ENCODE data around the gene STX16.
"Not testable (repeated sequence)": the region's sequence is repeated elsewhere in the genome, so short reads cannot be mapped to it uniquely, and the experiment has no call there.

STX16 gene

DNA sequence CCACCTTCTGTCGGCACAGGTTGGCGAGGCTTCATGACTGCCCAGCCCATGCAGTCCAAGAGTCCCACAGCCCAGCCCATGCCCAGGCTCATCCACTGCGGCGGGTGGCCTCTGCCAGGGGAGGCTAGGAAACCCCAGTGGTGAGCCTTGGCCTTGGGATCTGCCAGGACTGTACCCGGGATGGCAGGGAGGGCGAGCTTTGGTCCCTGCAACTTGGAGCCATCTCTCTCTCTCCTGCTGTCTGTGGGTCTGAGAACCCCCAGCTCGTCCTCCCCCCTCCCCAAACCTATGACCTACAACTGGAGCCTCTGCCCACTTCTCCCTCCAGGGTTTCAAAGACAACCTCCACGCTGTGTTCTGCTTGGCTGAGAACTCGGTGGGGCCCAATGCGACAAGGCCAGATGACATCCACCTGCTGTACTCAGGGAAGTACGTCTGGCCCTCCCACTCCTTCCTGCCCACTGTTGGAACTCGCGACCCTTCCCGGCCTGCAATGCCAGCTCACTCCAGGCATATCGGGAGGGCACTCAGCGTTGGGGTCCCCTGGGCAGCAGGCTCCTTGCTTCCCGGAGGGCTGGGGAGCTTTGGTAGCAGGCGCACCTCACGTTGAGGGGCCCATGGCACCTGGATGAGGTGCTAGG, 61.2 kb downstream of the STX16 start:
- no peak for DNase-seq

DNA sequence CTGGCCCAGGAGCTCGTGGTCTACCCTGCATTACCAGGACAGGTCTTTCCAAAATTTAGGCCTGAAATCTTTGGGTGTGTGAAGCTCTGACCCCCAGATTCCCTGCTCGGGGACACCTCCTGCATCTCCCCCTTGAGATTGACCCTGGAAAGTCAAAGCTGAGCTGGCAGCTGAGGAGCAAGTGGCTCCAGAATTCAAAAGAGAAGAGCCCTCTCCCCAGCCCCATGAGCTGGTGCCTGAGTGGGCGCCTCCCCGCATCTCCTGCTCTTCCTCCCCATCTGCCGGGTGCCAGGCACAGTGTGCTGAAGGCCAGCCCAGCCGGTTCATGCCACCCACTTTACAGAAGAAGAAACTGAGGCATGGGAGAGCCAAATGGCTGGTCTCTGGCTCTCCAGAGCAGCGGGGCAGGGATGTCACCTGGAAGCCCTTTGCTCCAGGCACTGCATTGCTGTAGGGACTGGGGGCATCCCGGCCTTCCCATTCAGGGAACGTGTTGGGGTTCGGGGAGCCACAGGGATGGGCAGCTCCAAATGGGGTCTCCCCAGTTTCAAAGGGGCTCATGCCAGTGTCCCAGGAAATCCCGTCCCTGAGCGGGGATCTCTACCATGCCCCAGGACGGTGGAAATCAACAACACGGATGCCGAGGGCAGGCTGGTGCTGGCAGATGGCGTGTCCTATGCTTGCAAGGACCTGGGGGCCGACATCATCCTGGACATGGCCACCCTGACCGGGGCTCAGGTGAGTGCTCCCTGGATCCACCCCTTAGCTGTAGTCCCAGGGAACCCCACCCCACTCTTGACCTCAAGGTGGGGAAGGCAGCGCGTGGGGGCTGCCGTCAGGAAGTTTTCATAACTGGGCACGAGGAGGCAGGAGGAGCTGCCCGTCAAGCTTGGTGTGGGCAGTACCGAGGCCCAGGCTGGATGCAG, 62.0 kb downstream of the STX16 start:
- DNase-seq = no peak

DNA sequence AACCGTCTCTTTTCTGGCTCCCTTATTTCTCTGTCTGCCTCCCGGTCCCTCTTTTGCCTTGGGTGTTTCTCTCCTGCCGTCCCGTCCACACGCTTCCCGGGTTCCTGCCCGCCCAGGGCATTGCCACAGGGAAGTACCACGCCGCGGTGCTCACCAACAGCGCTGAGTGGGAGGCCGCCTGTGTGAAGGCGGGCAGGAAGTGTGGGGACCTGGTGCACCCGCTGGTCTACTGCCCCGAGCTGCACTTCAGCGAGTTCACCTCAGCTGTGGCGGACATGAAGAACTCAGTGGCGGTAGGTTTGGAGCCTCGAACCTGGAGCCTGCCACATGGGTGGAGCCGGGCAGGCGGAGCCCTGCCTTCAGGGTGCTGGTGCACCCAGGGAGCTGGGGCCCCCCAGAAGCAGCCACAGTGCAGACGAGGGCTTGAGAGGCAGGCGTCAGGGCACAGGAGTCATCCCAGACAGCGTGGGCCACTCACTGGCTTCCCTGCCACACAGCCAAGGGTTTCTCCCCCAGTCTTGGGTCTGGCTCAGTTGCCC, 62.8 kb downstream of the STX16 start:
- DNase-seq = no peak

DNA sequence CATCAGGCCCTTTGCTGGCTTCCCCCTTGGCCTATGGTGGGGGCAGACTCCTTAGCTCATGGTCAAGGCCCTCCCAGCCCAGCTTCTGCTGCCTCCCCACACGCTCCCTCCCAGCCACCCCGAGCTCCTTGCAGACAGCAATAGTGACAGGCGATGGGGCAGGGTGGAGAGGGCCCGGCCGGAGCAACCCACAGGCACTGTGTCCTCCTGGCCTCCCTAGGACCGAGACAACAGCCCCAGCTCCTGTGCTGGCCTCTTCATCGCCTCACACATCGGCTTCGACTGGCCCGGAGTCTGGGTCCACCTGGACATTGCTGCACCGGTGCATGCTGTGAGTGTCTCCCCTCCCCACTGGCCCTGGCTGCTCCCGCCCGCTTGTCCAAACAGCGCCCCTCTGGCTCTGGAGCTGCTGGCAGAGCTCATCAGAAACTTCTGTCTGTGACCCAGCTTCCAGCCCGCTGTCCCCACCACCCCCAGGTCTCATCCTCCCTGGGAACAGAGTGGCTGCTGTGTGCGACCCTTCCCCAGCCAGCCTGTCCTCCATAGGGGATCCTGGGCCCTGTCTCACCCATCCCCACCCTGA, 63.3 kb downstream of the STX16 start:
- DNase-seq = no peak

DNA sequence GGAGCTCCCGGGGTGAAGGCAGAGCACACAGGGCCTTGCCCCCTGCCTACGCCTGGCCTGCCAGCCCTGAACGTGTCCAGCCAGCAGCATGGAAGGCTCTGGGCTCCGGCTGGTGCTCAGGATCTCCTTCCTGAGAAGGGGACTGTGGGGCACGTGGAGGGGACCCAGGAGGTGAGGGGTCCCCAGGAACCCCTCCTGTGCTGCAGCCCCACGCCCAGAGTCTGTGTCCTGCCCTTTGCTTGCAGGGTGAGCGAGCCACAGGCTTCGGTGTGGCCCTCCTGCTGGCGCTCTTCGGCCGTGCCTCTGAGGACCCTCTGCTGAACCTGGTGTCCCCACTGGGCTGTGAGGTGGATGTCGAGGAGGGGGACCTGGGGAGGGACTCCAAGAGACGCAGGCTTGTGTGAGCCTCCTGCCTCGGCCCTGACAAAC, 63.9 kb downstream of the STX16 start:
- DNase-seq = no peak

DNA sequence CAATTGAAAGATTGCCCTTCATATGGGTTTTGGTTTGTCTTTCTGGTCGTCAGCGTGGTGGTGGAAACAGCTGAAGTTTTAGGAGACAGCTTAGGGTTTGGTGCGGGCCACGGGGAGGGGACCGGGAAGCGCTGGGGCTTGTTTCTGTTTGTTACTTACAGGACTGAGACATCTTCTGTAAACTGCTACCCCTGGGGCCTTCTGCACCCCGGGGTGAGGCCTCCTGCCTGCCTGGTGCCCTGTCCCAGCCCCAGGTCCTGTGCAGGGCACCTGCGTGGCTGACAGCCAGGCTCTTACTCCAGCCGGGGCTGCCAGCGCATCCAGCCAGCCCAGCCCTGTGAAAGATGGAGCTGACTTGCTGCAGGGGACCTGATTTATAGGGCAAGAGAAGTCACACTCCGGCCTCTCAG, 64.3 kb downstream of the STX16 start:
- DNase-seq = no peak

DNA sequence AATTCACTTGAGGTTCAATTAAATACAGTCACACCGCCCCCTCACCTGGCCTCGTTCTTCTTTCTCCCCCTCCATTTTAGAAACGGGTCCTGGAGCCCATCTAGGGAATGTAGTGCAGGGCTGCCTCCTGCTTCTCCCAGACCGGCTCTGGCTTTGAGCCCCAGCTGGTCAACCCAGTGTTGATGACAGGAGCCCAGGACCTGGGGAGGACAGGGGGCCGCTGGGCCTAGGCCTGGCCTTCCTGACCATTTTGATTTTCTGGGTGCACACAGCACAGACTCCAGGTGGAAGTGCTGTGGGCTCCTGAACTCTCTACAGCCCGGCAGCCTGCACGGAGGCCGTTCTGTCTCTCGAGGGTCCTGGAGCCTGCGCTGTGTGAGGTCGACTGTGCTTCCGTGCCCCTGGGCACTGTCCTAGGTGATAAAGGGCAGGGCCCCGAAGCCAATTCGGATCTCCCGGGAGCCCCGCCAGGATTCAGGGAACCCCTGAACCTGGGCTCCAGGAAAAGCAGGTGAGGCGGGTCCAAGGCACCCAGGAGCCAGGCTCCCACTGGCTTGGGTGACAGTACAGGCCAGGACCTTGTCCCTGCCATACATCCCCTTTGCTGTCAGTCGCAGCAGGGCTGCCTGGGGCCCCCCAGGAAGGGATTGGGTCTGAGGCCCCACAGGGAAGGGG, 64.9 kb downstream of the STX16 start:
- DNase-seq = no peak

DNA sequence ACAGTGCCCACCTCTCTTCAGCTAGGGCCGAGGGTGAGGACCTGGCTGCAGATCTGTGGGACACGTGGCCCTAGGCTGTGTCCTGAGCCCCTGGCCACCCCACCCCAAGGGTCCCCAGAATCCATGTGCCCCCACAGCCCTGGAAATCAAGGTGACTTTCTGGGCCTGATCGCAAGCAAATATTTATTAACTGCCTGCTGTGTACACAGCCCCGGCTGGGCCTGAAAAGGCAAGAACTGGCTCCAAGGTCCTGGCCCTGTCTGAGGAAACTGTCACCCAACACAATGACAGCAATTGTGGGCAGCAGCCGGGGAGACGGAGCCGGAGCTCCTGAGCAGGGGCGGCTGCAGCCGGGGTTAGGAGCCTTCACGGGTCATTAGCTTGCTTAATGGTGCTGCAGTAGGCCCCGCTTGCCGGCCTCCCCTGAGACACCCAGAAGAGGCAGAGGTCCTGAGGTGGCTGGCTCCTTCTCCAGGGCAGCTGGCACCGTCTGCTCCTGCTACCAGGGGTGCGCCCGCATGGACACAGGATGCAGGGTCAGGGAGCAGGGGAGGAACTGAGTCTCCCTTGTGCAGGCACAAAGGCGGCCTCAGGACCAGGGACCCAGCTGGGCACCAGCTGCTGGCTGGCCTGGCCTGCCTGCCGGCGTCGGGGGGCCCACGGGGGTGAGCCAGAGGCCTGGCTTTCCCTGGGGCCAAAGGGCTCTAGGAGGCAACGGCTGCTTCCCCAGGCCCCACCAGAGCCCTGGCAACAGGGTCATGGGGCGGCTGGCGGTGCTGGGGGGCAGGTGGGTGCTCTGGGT, 65.6 kb downstream of the STX16 start:
- DNase-seq = no peak

DNA sequence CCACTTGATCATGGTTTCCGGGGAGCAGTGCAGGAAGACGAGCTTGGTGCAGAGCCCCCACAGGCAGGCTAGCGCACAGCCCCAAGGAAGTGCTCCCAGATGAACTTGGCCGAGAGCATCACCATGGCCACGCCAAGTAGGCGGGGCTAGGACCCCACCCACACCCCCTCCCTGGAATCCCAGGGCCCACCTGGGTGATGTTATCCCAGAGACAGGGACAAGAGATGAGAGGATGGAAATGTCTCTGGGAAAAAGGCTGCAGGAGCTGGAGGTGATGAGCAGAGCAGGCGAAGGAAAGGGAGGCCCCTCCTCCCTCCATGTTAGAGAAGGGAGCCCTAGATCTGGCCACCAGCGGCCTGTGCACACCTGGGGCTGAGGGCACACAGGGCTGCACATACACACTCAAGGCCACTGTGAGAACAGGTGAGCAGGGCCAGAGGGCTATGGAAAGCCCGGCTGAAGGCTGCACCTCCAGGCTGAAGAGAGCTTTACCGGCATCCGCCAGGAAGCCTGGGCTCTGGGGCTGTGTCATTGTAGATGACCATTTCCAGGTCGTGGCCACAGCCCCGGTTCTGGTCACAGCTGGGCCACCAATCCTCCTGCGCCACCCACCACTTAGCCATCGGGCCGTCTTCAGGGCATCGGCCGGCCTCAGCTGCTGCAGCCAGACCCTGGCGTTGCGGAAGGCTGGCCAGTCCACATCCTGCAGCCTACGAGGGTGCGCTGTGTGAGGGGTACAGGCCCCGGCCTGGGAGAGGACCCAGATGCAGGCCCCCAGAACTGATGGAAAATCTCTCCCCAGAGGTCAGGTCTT, 66.4 kb downstream of the STX16 start:
- DNase-seq = no peak

DNA sequence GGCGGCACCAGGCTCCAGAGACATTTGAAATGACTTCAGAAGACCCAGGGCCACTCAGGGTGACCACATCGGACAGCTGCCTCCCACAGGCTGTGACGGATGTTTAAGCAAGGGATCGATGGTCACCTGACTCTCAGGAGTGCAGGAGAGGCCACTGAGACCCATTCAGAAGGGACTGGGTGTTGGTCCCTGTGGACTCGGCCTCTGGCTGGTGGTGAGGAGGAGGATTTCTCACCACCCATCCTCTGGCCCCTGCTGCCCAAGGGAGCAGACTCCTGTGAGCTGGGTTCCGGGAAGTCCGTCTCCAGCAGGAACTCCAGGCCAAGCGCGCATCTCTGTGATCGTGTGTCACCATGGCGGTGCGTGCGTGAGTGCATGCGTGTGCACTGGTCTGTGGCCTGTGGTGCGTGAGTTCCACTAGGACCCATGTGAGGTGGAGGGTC, 67.1 kb downstream of the STX16 start:
- DNase-seq = no peak

DNA sequence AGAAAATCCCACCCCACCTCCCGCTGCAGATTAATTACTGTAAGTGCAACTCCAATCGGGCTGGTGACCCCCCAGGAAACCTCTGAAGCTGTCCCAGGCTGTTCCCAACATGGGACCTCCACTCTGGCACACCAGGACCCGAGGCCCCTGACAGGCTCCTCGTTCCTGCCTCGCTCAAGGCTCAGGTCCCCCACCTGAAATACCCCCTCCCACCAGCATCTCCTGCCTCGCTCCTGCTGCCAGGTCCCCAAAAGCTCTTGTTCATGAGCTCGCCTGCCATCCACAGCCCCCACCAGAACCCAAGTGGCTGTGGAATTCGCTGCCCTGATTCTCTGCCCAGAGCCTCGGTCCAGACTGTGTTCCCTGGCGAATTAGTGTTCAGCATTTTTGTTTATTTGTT, 67.6 kb downstream of the STX16 start:
- no peak for DNase-seq

DNA sequence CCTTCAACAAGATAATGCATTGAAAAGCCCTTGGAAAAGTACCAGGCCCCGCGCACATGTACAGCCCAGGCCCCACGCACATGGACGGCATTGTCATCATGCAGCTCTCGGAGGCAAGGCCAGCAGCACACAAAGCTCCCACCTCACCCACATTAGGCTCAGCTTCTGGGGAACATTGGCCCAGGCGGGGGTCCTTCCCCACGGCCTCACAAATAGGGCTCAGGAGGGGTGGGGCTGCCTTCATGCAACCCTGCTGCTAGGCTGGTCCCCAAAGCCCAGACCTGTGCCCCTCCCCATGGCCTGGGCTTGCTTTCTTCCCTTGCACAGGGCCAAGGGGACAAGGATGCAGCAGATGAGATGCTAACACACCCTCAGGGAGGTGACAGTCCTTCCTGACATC, 68.2 kb downstream of the STX16 start:
- DNase-seq = no peak

DNA sequence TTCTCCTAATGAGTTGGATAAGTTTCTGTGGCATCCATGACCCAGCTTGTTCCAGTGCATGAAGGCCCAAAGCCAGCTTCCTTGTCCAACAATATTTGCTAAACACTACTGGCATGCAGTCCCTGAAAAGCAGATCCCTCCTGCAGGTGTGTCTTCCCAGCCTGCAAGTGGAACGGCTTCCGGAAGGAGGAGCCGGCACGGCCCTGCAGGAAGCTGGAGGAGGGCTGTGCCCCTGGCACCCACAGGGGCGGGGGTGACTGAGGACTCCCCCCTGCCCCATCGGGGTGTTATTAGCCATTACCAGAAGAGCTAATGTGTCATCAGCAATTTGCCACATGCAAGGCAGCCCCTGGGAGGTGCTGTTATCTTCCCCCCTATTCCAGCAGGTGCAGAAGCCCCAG, 68.9 kb downstream of the STX16 start:
- DNase-seq = no peak

DNA sequence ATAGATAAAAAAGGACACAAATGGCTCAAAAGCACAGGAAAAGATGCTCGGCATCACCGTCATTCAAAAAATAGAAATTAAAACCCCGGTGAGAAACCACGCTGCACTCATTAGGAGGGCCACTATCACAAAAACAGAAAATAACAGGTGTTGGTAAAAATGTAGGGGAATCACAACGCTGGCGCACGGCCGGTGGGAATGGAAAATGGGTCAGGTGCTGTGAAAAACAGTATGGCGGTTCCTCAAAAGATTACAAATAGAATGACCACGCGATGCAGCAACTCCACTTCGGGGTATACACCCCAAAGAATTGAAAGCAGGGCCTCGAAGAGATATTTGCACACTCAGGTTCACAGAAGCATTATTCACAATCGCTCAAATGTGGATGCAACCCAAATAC, 69.8 kb downstream of the STX16 start:
- no peak for DNase-seq

DNA sequence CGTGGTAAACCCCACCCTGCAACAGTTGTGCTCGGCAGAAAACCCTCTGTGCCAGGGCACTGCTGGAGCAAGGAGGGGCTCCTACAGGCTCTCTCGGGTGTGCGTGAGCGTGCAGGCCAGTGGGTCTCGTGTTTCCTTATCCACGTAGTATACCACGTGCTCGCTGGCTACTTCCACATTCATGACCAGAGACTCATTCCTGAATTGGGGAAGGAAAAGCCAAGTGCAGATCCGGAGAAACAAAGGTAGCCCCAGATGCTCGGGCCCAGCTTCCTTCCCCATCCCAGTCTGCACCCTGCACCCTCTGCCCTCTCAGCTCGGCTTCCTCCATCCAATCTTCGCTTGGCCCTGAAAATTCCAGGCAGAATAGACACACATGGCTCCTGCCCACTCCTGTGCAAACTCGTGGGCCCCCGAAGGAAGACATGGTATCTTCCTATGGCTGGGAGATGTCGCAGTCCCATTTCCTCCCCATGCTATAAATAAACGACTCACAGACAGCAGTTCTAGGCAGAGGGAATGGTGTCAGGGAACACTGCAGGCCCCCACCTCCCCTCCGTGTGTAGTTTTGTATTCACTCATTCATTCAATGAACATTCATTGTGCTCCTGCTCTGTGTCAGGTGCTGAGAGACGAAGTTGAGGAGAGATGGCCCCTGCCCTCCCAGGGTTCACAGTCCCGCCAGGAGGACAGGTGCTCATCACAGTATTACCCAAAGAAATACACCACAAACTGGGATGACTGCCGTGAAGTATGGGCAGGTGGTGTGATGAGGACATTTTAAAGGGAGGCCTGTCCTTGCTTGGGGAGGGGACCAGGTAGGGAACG, 71.1 kb downstream of the STX16 start:
- DNase-seq = no peak

DNA sequence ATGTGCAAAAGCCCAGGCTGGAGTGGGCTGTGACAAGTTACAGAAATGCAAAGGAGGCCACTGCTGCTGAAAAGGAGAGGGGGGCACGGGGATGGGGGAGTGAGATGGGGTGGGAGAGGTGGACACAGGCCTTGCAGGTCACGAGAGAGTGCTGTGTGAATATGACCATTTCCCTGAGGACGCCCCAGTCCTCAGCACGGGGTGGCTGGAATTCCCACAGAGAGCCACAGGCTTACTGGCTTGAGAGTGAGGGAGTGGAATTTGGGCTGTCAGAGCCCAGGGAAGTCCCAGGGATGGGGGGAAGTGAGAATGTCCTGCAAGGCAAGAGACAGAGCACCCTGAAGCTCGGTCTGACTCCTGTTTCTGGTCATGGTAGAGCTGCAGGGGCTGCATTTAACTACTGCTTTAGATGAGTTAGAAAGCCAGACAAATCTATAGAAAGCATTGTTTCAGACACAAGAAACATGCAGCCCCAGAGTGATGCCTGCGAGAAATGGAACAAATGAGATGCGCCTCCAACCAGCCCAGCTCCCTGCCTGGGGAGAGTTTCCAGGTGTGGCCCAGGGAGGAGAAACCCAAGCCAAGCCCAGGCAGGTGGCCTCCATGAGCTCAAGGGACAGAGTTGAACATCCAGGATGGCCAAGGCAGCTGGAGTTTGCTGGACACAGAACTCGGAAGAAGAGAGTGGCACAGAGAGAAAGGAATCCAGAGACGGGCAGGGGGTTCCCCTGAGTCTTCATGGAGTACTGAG, 72.0 kb downstream of the STX16 start:
- no peak for DNase-seq

DNA sequence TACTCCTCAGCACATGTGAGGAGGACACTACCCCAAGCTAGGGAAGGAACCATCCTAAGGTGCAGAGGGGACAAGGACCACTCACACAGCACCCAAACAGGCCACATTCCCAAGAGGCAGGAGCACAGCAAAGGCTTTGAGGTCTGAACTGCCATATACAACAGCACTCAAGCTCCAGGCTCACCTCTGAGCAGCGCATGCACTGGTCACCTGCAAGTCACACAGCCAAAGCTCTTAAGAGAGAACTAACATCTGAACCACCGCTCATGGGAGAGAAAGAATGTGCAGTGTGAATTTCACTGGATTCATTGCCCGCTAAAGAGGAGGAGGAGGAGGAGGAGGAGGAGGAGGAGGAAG, 72.5 kb downstream of the STX16 start:
- no peak for DNase-seq

DNA sequence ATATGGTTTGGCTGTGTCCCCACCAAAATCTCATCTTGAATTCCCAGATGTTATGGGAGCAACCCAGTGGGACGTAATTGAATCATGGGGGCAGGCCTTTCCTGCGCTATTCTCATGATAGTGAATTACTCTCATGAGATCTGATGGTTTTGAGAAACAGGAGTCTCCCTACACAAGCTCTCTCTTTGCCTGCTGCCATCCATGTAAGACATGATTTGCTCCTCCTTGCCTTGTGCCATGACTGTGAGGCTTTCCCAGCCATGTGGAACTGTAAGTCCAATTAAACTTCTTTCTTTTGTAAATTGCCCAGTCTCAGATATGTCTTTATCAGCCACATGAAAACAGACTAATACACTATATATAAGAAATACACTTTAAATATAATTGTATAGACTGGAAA, 75.1 kb downstream of the STX16 start:
- DNase-seq = not testable (repeated sequence)
